Head of caudate nucleus (tissue), 42 donors: ENCODE data around the gene MBLAC2.

Experiments used
- DNase-seq, 42 donors: peaks; one replicate each; pipeline versions ENCODE4 v3.0.0 to v3.0.0-alpha.2; 2020 to 2021; ENCODE audit warnings: mixed read lengths in 7 of 42
- intact Hi-C: fragments of 100-400 bp; cut with DNase I; formaldehyde crosslinking; loops from one replicate; pipeline ENCODE4 v1.15.0; 2022

MBLAC2 gene

DNA sequence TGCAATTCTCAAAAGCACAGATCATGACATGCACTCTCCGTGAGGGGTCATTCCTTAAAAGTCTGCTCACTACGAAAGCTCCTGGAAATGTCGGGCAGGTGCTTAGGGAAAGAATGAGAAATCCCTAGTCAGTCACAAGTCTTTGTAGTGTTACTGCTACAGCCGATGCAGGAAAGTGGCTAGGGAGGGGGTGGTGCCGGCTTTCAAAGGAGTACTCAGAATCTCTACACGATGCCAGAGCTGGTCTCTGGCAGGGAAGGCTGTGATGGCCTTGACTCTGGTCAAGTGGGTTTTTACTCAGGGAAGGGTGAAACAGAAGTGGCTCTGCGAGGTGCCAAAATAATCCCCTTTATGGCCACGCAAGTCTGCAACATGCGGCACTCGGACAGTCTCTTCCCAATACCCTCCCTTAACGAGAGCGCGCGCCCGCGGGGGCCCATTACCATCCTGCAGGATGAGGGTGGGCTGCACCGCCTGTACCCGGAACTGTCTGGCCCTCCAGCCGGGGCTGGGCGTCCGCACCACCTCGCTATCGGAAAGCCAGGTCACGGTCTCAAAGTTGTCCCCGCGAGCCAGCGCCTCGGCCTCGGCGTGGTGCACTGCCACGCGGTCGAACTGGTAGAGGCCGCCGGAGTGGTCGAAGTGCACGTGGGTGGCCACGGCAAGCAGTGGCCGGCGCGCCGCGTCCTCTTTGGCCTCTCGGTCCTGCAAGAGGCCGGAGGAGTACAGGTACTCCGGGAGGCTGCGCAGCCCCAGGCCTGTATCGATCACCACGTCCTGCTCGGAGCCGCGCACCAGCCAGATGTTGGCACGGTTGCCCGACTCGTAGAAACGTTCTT is 956 bp downstream of the MBLAC2 start:
- intact Hi-C loops: loop anchor here (2.0 kb wide), 1 partner anchor 55 kb away; the partner anchor contains the start of gene LYSMD3

DNA sequence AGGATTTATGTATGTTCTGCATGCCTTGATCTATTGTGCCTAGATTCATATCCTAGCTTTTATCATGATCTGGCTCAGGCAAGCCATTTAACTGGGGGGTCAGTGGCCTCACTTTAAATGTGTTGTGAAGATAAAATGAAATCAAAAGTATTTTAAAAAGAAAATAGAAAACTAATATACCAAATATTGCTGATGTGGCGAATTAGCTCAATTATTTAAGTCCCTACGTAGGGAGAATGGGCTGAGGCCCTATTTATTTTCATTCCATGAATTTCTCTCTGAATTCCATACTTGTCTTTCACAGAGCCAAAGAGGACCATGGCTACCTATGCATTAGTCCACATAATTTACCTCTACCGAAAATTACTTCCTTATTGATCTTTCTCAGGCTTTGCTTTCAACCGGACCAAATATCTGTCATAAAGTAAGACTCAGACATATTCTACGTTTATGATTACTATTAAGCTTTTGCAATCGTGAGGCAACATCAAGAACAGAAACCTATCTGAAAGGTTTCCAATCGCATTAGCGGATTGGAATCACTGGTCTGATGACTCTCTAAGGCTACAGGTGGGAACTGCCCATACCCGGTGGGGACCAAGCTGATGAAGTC is 1.7 kb downstream of the MBLAC2 start:
- no peak for DNase-seq
- intact Hi-C loops: no loop called here

More for the DNA sequence above, 956 bp downstream of the MBLAC2 start:
- DNase-seq: peak in 34 of 42 donors; percentile 7 to 63 (median 37)

DNA sequence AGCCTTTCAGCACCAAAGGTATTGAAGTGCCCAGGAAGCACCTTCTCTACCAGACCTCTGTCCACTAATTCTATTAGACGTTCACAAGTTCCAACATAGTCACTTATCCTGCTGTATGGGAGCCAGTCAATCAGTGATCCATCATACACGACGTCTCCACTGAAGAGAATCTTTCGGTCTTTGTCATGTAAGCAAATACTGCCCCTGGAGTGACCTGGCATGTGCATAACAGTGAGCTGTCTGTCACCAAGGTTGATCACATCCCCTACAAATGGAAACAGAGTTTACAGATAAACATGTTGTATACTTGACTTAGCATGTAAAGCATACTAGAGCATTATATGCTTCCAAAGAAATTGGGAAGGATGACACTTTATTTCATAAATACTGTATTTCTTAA is 13.3 kb downstream of the MBLAC2 start:
- DNase-seq: no peak
- intact Hi-C loops: no loop called here

DNA sequence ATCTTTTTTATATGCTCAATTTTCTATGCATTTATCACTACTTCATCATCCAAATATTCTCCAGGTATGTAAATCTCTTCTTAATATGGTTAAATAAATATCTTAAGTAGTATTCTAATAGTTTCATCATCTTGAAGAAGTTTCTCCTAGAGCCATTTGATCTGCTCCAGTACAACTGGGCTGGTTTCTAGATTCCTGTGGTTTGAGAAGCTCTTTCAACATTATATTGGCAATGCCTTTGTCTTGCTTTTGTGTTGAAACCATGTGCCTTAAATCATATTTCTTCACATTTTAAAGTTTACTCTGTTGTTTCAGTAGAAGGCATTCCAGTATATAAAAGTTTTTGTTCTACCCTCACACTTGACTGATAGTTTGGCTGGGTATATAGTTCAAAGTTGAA is 27.6 kb downstream of the MBLAC2 start:
- DNase-seq: no peak
- intact Hi-C loops: loop anchor here (10.0 kb wide), 1 partner anchor 158 kb away; no protein-coding TSS in a partner anchor

DNA sequence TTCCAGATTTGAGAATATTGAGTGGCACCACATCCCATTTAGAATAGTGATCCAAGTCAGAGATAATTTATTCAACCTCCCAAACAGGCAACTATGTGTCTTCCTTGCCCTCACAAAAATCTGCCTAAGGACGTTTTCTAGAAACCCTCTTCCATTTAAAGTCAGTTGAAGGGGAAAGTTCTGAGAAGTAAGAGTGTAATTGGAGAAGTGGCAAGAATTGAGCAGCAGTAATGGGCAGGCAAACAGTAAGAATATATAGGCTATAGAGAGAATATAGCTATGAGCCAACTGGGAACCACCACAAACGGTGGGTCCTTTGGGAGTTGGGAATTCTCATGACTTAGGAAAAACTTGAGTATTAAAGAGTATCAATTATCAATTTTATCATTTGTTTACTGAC is 33.9 kb downstream of the MBLAC2 start:
- intact Hi-C loops: loop anchor here (10.0 kb wide), 1 partner anchor 164 kb away; no protein-coding TSS in a partner anchor
- DNase-seq: no peak

DNA sequence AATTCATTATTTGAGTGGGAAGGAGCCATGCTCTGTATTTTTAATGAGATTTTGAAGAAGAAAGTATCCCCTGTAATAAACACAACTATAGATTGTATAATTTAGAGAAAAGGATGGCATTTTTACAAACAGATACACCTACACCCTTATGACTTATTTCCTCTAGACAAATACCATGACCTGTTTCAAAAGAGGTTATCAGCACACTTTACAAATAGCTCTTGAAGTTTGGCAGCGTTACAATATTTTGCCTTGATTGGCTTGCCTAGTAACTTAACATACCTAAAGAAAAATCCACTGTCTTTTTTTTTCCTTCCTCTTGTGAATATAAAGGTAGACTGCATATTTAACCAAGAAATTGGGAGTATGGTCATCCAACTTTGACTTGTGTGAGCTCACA is 36.5 kb downstream of the MBLAC2 start:
- intact Hi-C loops: loop anchor here (10.0 kb wide), 1 partner anchor 87 kb away; the partner anchor contains the start of gene LYSMD3
- no peak for DNase-seq

DNA sequence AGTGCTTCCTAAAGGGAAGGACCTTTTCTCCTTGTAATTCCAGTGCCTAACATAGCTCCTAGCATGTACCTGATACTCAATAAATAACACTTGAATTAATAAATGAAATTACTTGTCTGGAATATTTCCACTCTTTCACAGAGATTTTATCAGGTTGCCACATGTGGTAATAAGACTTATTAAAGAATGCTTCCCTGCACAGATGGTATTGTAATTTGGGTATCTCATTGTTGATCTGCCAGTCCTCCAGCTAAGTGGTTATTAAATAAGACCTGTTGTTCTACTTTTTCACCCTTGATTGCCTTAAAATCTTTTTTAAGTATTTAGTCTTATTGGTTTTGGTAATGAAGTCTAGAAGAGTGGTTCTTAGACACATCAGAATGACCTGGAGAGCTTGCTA is 36.9 kb downstream of the MBLAC2 start:
- no peak for DNase-seq
- intact Hi-C loops: loop anchor here (10.0 kb wide), 1 partner anchor 87 kb away; the partner anchor contains the start of gene LYSMD3

DNA sequence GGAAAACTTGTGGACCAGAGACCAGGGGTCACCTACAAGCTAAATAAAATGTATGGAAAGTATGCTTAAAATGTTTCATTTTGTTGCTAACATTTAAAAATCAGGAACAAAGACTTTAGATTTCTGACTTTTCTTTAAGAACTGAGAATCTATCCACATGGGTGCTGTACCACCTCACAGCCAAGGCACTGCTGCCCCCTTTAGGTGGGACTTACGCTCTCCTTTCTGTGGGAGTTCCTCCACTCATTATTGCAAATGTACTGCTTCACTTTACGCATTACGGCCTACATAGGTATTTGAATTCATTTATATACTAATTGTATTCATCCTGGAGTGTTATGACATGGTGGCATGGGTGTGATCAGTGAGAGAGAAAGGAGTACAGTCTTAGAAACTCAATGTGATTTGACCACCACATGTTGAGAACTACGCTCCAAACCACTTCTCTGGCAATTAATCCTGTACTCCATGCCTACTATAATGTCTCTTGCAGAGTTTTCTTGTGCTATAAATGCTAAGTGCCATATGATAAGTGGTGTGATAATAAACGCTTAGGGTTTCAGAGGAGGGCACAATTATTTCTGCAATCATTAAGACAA is 40.4 kb downstream of the MBLAC2 start:
- intact Hi-C loops: loop anchor here (10.0 kb wide), 1 partner anchor 91 kb away; the partner anchor contains the start of gene LYSMD3
- DNase-seq: peak in 40 of 42 donors; percentile 32 to 85 (median 60)

DNA sequence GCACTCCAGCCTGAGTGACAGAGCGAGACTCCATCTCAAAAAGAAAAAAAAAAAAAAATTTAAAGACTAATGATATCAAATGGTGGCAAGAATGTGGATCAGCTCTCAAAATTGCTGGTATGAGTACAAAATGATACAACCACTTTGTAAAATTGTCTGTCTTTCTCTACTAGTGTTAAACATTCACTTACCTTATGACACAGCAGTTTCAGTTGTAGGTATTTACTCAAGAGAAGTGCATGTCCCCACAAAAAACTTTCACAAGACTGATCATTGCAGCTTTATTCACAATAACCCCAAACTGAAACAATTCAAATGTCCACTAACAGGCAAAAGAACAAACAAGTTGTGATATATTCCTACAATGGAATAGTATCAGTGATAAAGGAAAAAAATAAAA is 50.3 kb downstream of the MBLAC2 start:
- intact Hi-C loops: no loop called here
- DNase-seq: no peak

DNA sequence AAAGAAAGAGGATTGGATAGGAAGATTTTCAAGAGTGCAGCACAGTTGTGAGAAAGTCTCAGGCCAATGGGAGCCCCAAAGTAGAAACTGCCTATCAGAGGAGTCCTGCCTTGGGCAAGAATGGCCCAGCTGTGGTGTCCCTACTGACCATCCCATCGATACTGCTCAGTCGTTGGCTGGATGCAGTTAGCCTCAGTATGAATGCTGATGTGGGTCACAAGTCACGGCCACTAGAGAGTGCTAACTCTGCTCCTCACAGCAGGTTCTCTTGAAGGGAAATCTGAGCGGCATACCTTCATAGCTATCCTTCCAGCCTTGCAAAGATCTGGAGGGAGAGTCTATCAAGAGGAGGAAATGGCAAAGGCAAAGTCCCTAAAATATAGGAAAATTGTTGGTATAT is 53.4 kb downstream of the MBLAC2 start:
- intact Hi-C loops: no loop called here
- DNase-seq: peak in 2 of 42 donors; percentile 15 to 18

DNA sequence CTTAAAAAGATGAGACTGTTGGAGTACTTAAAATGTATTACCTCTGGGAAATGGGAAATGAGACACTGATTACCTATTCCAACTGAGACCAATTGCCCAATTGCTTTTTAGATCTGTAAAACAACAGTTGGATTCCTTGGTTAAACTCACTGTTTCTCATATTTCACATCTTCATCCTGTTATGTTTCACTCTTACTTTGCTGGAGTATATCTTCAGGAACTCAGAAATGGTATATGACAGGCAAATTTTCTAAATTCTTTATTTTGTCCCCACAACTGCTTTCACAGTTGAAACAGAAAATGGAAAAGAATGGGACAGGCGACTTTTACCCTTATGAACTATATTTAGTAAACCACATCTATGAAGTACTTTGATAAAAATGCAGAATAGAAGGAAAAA is 56.4 kb downstream of the MBLAC2 start:
- intact Hi-C loops: no loop called here
- no peak for DNase-seq

DNA sequence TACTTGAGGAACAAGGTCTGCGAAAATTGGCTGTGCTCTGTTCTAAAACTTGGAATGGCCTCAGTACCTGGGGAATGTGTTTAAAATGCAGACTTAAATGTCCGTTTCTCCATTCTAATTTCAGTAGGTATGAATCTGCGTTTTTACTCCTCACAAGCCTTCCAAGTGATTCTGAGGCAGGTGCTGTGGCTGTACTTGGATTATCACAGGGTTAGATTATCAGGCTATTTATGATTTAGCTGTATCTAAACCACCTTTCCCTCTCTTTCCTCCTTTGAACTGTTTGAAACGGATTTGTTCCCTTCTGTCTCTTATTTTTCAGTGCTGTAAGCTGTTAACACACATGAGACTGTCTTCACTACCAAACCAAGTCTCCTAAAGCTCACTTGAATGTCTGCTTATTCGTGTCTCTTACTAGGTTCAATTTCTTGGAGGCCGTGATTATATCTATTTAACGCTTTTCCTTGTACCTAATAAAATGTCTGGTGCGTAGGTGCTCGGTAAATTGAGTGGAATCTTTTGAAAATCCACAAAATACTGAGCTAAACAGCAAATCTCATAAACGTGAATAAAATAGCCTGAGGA is 64.3 kb downstream of the MBLAC2 start:
- no peak for DNase-seq
- intact Hi-C loops: no loop called here

DNA sequence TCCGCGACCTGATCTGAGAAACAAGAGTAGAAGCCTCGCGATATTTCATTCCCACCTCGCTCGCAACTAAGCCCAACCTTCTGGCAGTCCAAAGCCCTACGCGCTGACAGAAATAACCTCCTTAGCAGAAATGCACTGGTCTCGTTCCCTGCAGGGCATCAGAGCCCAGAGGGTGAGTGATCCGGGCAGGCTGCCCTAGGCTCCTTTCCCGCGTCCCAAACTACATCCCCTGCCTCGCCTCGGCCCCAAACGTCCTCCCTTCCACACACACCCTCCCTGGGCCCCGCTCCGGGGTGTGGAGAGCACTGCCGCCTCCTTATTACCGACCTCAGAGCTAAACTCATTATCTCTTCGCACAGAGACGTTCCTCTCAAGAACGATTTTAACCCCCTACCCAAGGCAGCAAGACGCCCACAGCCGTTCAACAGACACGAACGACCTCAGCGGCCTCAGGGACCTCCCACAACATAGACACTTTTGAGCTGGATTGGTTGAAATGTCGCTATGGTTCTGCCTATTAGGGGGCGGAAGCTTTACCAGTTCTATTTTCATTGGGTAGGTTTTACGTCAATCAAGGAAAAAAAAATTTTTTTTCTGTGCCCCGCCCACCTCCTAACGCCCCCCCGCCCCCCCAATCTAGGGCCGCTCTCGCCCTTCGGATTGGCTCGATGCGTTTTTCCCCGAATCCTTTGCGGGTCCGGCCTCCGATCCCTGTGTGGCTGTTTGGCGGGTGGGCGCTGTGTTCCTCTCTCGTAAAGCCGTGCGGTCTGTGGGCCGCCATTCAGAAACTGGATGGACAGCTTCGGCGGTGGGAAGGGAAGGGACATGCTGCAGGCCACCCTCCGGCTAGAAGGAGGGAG is 65.0 kb downstream of the MBLAC2 start, which contains the start of gene CETN3:
Gene CETN3, minus strand, starts transcription at position 439 of the 860 bp plus-strand sequence. Its CDS starts 95 bp downstream, at position 344.
- intact Hi-C loops: loop anchor here (10.0 kb wide), 1 partner anchor 1525 kb away; the partner anchor contains the start of gene MEF2C
- DNase-seq: peak; percentile 89 to 98 (median 96)

DNA sequence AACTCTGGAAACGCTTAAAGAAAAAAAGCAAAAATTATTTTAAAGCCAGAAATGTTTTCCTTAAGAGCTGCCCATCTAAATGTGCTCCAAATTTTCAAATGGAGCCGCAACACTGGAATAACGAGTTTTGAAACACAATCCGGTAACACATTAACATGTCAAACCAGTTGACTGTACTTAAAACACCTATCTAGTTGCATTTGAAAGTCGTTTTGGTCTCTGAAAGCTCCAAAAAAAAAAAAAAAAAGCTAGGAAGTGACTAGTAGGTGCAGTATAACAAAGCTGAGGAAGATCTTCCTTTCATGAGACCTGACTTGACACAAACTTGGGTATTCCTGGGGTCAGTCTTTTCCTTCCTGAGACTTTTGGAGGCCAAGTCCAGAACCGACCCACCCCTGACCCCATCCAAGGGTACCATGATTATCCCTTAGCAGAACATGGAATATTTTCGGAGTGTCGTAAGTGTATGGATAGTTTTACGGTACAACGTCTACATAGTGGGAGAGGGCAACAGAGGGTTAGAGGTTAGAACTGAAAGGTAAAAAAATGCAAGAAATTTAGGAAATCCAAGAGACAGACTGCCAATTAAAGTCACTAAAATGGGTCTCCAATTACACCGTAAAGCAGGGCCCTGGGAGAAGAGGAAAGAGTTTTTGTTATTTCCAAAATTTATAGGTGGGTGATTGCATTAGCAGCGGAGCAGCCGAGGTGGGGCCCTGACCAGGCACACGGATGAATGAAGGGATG is 65.8 kb downstream of the MBLAC2 start:
- intact Hi-C loops: loop anchor here (10.0 kb wide), 1 partner anchor 1524 kb away; the partner anchor contains the start of gene MEF2C
- DNase-seq: peak in 1 of 42 donors; percentile 7
